ENCODE data around the gene DNAJC3.

DNA sequence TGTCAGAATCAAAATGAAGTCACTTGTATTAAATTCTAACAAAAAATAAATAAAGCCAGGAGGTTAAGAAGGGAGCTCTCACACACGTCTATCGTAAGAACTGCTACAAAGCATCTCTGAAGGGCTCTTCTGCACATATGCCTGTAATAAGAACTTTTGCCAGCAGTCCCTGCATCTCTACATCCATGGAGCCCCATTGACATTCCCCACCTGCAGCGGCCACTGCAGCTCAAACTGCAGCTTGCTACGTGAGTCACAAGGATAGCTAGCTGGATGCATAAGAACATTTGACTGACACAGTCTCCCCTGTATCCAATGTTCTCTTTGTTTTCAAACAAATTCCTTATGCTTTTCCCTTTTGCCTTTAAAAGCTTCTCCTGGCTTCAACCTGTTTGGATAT is 68.3 kb downstream of the DNAJC3 start:
- no peak for TF ChIP-seq CTCF (conservative IDR thresholded peaks at IDR 0.05)
- TF ChIP-seq ZFX (IDR thresholded peaks at IDR 0.05), result no peak

Measured in C4-2B (cell line).